ENCODE data around the gene CFAP58. TPM values are rescaled to one million over a fixed set of nuclear protein-coding genes. Genes with fewer than 3 reads are reported as not detected.

The CFAP58 gene
- total RNA-seq, 1 experiment from 2014 or later: 0.31 TPM

GRCh38 chr10:104314591-104315485 is 38.8 kb upstream of the CFAP58 start:
- CTCF ChIA-PET: no interaction called here
- Histone ChIP-seq H3K27ac (no peak overlapping the region), H3K4me3 (no peak overlapping the region), H2AFZ (no peak overlapping the region), H4K20me1 (ENCODE audit: insufficient read depth) (no peaks in the 10 kb centered on the region), H3K36me3 (ENCODE audit: low read depth) (0 out of 2 replicates have a peak, but pooled peaks cover 3% of the 10 kb centered on the region), H3K4me2 (no peak overlapping the region), H3K9me3 (ENCODE audit: insufficient read depth, low read depth) (no peaks in the 10 kb centered on the region), H3K4me1 (replicated peaks; ENCODE audit: insufficient read depth) (peaks cover 6% of the 10 kb centered on the region; the same call in 1 of the 2 replicates), H3F3A (ENCODE audit: insufficient read depth, low read depth) (no peaks in the 10 kb centered on the region), H3K27me3 (ENCODE audit: insufficient read depth, low read depth) (no peaks in the 10 kb centered on the region), H3K79me2 (ENCODE audit: low read depth) (peaks cover 16% of the 10 kb centered on the region), H3K9me2 (ENCODE audit: insufficient read depth) (no peaks in the 10 kb centered on the region)
- no TSS peak for BruUV-seq (replicated peaks)
- POLR2A ChIA-PET (ENCODE audit: unreplicated experiment): no interaction called here
- no peak for DNase-seq
- TF ChIP-seq EZH2 (IDR thresholded peaks at IDR 0.05; ENCODE audit: low read depth) (no peak), CTCF (conservative IDR thresholded peaks at IDR 0.05) (no peak)
- intact Hi-C loops (cut with micrococcal nuclease; ENCODE audit: unreplicated experiment): no loop called here

- H3K79me2 ChIP-seq (ENCODE audit: low read depth): peaks cover 22% of the 10 kb centered on the region
- H3K4me1 ChIP-seq (replicated peaks; ENCODE audit: insufficient read depth): peaks cover 6% of the 10 kb centered on the region; the same call in 1 of the 2 replicates
- no peak overlapping the region for H2AFZ ChIP-seq
- H3K9me2 ChIP-seq (ENCODE audit: insufficient read depth): no peaks in the 10 kb centered on the region
- no peak overlapping the region for H3K4me3 ChIP-seq
- intact Hi-C loops (cut with micrococcal nuclease; ENCODE audit: unreplicated experiment): no loop called here
- ChIA-PET POLR2A (ENCODE audit: unreplicated experiment) (no interaction called here), CTCF (no interaction called here)
- no peaks in the 10 kb centered on the region for H4K20me1 ChIP-seq (ENCODE audit: insufficient read depth)
- no TSS peak for BruUV-seq (replicated peaks)
- H3K9me3 ChIP-seq (ENCODE audit: insufficient read depth, low read depth): no peaks in the 10 kb centered on the region
- H3K27ac ChIP-seq: no peak overlapping the region
- DNase-seq: no peak
- no peaks in the 10 kb centered on the region for H3K27me3 ChIP-seq (ENCODE audit: insufficient read depth, low read depth)
- H3K4me2 ChIP-seq: no peak overlapping the region
- H3K36me3 ChIP-seq (ENCODE audit: low read depth): 0 out of 2 replicates have a peak, but pooled peaks cover 3% of the 10 kb centered on the region
- H3F3A ChIP-seq (ENCODE audit: insufficient read depth, low read depth): no peaks in the 10 kb centered on the region
- TF ChIP-seq CTCF (conservative IDR thresholded peaks at IDR 0.05) (no peak), EZH2 (IDR thresholded peaks at IDR 0.05; ENCODE audit: low read depth) (no peak)
Measured at GRCh38 chr10:104315486-104315921, 38.1 kb upstream of the CFAP58 start.

- BruUV-seq (replicated peaks): no TSS peak
- H3K4me2 ChIP-seq: no peak overlapping the region
- no peaks in the 10 kb centered on the region for H3K9me3 ChIP-seq (ENCODE audit: insufficient read depth, low read depth)
- intact Hi-C loops (cut with micrococcal nuclease; ENCODE audit: unreplicated experiment): no loop called here
- H3K4me1 ChIP-seq (replicated peaks; ENCODE audit: insufficient read depth): peaks cover 6% of the 10 kb centered on the region; the same call in 1 of the 2 replicates
- H3K27me3 ChIP-seq (ENCODE audit: insufficient read depth, low read depth): no peaks in the 10 kb centered on the region
- H3K79me2 ChIP-seq (ENCODE audit: low read depth): peaks cover 32% of the 10 kb centered on the region
- DNase-seq: no peak
- CTCF ChIA-PET: no interaction called here
- POLR2A ChIA-PET (ENCODE audit: unreplicated experiment): no interaction called here
- no peak for TF ChIP-seq EZH2 (IDR thresholded peaks at IDR 0.05; ENCODE audit: low read depth)
- no peak for TF ChIP-seq CTCF (conservative IDR thresholded peaks at IDR 0.05)
- no peaks in the 10 kb centered on the region for H3K9me2 ChIP-seq (ENCODE audit: insufficient read depth)
- H3F3A ChIP-seq (ENCODE audit: insufficient read depth, low read depth): no peaks in the 10 kb centered on the region
- H4K20me1 ChIP-seq (ENCODE audit: insufficient read depth): no peaks in the 10 kb centered on the region
- 0 out of 2 replicates have a peak, but pooled peaks cover 3% of the 10 kb centered on the region for H3K36me3 ChIP-seq (ENCODE audit: low read depth)
- H2AFZ ChIP-seq: no peak overlapping the region
- H3K27ac ChIP-seq: no peak overlapping the region
- H3K4me3 ChIP-seq: no peak overlapping the region
Measured at GRCh38 chr10:104316321-104317099, 37.1 kb upstream of the CFAP58 start.

Data from PC-9 (cell line).